Measurements from ENCODE around the gene ZDBF2.
"Not testable (repeated sequence)": the region's sequence is repeated elsewhere in the genome, so short reads cannot be mapped to it uniquely, and the experiment has no call there.

Gene ZDBF2

DNA sequence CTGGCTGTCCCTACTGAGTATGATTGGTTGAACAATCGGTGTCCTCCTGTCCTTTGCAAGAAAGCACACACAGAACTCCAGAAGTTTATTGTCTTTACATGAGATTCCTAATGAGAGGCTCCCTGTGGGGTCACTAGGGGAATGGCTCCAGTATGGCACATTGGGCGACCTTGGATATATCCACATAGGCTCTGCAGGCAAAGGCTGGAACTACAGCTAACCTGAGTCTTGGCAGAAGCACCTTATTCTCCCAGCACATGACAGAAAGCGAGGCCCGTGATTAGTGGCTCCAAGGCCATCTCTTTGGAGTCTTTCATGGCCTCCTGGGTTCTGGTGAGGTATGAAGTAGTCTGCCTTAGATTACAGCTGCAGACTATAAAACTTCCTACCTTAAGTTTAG lies 49.0 kb downstream of the ZDBF2 start:
- no peak for DNase-seq (ENCODE audit: low spot score)

DNA sequence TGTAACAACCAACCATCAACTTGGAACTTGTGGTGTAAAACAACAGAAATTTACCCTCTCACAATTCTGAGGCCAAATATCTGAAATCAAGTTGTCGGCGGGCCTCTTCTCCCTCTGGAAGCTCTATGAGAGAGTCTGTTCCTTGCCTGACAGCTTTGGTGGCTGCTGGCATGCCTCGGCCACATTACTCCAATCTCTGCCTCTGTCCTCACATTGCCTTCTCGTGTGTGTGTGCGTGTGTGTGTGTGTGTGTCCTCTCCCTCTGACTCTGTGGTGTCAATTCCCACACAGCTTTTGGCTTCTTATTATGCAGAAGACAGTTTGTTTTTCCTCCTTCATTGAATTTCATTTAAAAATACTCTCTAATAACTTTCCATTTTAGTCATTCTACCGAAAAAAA lies 50.4 kb downstream of the ZDBF2 start:
- DNase-seq (ENCODE audit: low spot score) = no peak

DNA sequence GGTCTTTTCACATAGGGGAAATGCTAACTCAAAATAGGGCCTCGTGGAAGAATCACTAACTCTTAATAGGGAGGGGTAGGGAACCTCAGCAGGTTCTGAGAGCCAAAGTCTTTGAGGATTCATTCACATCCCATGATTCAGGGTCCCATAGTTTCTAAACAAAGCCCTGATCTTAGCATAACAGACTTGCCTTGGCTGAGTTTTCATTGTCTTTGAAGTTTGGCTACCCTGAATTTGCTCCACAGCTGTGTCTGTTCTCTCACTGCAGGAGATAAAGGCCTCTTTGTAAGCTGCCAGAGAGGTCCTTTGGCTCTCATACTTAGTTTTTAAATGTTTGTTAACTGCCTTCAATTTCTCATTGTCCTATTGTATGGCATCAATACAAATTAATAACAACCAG lies 54.5 kb downstream of the ZDBF2 start:
- DNase-seq (ENCODE audit: low spot score) = no peak

DNA sequence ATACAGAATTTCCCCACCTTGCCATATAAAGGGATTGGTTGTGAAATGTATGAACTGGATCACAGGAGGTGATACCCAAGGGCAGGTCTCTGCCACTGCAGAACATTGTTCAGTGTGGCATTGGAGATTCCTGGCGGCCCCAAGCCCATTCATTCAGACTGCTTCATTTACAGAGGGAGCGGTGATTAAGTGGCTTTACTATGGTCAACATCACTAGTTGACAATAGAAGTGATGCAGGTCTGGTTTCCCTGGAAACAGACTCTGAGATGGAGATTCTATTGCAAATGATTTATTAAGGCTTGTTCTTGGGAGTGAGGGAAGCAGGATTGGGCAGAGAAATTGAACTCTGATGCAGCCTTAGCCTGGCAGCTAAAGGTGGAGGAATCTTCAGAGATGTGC lies 62.4 kb downstream of the ZDBF2 start:
- DNase-seq (ENCODE audit: low spot score) = no peak

DNA sequence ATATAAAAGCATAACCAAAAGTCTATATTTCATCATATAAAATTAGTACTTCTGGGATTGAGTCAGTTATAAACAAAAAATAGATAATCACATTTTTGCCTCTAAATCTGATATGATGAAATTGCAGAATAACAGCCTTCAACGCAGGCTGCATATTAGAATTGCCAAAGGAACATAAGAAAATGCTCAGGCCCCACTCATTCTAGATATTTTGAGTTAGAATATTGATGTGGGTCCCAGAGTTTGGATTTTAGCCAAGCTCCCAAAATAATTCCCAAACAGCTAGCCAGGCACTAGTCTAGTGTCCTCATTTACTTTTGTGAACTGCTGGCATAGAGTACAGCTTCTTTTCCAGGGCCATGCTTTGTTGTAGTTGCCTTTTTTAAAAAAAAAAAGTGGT lies 63.5 kb downstream of the ZDBF2 start:
- no peak for DNase-seq (ENCODE audit: low spot score)

DNA sequence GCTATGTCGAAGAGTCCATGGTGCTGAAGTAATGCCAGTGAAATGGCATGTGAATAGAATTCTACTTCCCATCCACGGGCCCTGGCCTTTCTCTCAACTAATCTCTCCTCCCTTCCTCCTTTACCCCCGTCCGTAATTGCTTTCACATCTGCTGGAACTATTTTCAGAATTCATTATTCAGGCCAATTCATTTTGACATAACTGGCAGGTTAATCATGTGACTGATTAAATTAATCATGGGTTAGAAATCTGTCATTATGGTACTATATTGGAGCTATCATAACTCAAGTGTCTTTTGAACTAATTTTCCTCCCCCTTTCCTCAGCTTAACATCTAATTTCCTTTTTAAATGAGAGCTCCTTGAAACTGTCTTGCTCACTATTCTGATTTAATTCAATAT lies 66.9 kb downstream of the ZDBF2 start:
- no peak for DNase-seq (ENCODE audit: low spot score)

DNA sequence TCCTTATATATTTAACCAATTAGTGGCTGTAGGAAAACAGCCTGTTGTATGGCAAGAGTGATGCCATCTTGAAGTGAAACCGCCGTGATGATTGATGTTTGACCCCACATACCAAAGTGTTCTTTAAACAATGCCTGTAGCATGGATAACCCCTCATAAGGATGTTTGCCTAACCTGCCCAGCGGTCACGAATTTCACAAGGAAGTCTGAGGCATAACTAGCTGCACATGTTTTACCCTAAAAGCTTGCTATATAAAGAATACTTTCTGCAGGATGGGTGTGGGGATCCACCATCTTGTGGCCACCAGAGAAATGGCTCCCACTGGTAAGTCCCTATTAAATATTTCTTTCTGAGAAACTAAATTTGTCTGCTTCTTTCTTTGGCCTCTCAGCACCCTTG lies 68.7 kb downstream of the ZDBF2 start:
- no peak for DNase-seq (ENCODE audit: low spot score)

DNA sequence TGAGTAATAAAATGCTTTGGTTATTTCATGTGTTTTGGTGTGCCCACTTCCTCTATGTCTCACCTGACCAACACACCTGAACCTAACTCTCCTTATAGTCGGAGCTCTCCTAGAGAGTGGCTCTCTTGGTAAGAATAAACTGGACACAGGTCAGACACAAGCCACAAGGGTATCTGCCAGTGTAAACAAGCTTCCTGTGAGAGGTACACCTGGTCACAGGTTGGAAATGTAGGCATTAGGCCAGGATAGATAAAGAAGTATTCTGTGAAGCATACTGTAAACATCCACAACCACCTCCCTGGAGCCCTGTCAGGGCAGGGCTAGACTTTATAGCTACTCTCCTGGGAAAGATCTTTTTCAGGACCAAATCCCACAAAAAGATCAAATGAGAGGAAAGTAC lies 69.4 kb downstream of the ZDBF2 start:
- no peak for DNase-seq (ENCODE audit: low spot score)

DNA sequence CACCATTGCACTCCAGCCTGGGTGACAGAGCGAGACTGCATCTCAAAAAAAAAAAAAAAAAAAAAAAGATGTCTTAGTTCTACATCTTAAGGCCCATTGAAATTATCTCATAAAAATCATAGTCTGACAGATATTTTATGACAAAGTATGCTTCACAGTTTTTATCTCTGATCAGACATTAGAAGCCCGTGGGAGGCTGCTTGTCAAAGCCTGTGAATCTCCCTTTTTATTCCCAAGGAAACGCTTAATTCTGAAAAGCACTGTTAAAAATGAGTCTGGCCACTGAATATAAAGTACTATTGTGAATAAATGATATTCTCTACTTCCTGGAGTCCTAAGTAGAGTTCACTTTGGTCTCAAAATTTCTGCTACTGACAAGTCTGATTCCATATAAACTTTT lies 71.1 kb downstream of the ZDBF2 start:
- no peak for DNase-seq (ENCODE audit: low spot score)

DNA sequence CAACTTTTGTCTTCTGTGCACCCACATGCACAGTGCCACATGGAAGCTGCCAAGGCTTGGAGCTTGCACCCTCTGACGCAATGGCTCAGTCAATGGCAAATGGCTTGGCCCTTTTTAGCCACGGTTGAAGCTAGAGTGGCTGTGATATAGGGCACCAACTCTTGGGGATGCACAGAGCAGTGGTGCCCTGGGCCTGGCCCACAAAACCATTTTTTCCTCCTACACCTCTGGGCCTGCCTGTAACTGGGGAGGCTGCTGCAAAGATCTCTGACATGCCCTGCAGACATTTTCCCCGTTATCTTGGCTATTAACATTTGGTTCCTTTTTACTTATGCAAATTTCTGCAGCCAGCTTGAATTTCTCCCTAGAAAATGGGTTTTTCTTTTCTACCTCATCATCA lies 74.9 kb downstream of the ZDBF2 start:
- DNase-seq (ENCODE audit: low spot score) = no peak

DNA sequence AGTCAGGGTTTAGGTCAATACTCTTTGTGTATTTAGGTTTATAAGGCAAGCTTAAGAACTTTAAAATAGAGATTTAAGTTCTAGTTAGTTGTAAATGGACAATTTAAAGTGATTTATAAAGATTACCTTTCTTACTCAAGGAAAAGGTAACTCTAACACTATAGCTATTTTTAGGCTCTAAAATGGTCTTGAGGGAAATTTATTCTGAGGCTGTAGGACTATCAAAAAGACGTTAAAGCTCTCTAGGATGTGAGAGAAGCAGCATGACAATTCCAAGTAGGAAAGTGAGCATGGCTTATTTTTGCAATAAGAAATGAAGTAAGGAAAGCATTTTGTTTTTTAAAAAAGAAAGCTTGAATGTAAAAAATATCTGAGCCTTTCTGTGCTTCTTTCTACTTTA lies 78.1 kb downstream of the ZDBF2 start:
- DNase-seq (ENCODE audit: low spot score) = no peak

DNA sequence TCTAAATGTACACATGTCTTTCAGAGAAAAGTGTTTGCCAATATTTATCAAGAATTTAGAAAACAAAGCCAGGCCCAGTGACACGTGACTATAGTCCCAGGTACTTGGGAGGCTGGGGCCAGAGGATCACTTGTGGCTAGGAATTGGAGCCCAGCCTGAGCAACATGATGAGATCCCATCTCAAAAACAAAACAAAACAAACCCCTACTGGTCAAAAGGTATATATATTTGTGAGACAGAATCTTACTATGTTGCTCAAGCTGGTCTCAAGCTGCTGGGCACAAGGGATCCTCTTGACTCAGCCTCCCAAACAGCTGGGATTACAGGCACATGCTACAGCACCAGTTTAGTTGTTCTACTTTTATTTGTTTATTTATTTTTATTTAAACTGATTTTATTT lies 79.2 kb downstream of the ZDBF2 start:
- no peak for DNase-seq (ENCODE audit: low spot score)

DNA sequence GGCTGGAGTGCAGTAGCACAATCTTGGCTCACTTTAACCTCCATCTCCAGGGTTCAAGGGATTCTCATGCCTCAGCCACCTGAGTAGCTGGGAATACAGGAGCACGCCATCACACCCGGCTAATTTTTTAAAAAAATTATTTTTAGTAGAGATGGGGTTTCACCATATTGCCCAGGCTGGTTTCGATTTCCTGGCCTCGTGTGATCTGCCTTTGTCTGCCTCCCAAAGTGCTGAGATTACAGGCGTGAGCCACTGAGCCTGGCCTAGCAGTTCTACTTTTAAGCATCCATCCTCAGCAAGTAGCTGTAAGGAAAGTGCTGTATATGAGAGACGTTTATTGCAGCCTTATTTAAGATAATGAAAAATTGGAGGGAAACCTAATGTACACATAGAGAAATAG lies 79.7 kb downstream of the ZDBF2 start:
- no peak for DNase-seq (ENCODE audit: low spot score)

DNA sequence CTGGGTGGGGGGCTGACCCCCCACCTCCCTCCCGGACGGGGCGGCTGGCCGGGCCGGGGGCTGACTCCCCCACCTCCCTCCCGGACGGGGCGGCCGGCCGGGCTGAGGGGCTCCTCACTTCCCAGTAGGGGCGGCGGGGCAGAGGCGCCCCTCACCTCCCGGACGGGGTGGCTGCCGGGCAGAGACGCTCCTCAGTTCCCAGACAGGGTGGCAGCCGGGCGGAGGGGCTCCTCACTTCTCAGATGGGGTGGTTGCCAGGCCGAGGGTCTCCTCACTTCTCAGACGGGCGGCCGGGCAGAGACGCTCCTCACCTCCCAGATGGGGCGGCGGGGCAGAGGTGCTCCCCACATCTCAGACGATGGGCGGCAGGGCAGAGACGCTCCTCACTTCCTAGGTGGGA lies 82.4 kb downstream of the ZDBF2 start:
- DNase-seq (ENCODE audit: low spot score) = not testable (repeated sequence)

DNA sequence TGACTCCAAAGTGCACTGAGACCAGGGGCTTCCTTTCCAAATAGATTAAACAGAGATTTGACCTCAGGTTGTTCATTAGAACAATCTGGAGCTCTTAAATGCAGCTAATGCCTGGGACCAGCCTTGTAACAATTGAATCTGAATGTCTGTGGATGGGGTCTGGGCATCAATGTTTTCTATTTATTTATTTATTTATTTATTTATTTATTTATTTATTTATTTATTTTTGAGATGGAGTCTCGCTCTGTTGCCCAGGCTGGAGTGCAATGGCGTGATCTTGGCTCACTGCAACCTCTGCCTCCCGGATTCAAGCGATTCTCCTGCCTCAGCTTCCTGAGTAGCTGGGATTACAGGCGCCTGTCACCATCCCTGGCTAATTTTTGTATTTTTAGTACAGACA lies 86.4 kb downstream of the ZDBF2 start:
- not testable (repeated sequence) for DNase-seq (ENCODE audit: low spot score)

DNA sequence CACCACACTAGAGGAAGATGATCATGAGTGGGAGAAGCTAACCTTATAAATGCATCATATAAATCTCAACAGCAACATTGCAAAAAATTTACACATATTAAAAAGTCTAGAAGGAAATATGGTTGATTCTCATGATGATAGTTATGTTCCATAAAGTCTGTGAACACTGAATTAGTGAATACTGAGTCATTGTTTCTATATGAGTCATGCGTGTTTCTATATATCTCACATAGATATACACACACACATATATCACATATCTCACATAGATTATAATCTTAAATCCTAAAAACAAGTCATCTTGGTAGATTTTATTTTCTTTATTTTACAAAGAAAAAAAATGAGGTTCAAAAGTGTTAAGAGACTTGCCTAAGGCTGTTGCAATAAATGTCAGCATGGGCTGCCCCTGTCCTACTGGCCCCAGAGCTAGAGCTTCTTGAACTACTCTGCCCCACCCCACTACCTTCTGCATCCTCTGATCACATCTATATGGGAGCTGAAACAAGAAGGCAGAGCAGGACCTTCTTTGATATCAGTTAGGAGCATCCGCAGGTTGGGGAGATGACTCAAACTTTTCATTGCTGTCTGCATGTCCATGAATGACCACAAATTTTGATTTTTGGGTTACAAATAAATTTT lies 87.1 kb downstream of the ZDBF2 start:
- no peak for DNase-seq (ENCODE audit: low spot score)

Measured in CD4-positive, alpha-beta T cell treated with Interleukin-6 at 100 ng/mL for 8 hours (primary cell).